Smooth muscle cell (in vitro differentiated cells): Measurements from ENCODE around the gene CDH24. TPM values are rescaled to one million over a fixed set of nuclear protein-coding genes. Genes with fewer than 3 reads are reported as not detected.

Experiments
- DNase-seq: peaks from one replicate; lab custom pipeline; 2025; ENCODE audit not compliant: unreplicated experiment; lab: John Stamatoyannopoulos, UW
- H2AFZ ChIP-seq: fragments of 200-600 bp; sonication (generic); 2 replicates; pipeline ENCODE4 v1.6.0; 2016; ENCODE audit warnings: antibody characterized with exemption, low read depth, mild to moderate bottlenecking
- H3F3A ChIP-seq: fragments of 200-600 bp; sonication (generic); 2 replicates; pipeline ENCODE4 v1.6.0; 2017; ENCODE audit warnings: antibody characterized with exemption, low read depth
- H3K27ac ChIP-seq: fragments of 200-600 bp; sonication (generic); 2 replicates; pipeline ENCODE4 v1.5.1; 2016; ENCODE audit warnings: low read depth, mild to moderate bottlenecking
- H3K27me3 ChIP-seq: fragments of 200-600 bp; sonication (generic); 2 replicates; pipeline ENCODE4 v1.6.1; 2016; ENCODE audit warnings: low read depth, mild to moderate bottlenecking
- H3K36me3 ChIP-seq: fragments of 200-600 bp; sonication (generic); 2 replicates; pipeline ENCODE4 v1.5.1; 2016; ENCODE audit warnings: low read depth
- H3K4me1 ChIP-seq: fragments of 200-600 bp; sonication (generic); 2 replicates; pipeline ENCODE4 v1.5.1; 2016; ENCODE audit warnings: low read depth
- H3K4me2 ChIP-seq: fragments of 200-600 bp; sonication (generic); 2 replicates; pipeline ENCODE4 v1.6.0; 2016; ENCODE audit warnings: mild to moderate bottlenecking
- H3K4me3 ChIP-seq: fragments of 200-600 bp; sonication (generic); 2 replicates; pipeline ENCODE4 v1.5.1; 2016; ENCODE audit warnings: mild to moderate bottlenecking
- H3K79me2 ChIP-seq: fragments of 200-600 bp; sonication (generic); 2 replicates; pipeline ENCODE4 v1.6.0; 2016; ENCODE audit warnings: low read depth, mild to moderate bottlenecking
- H3K9ac ChIP-seq: fragments of 200-600 bp; sonication (generic); 2 replicates; pipeline ENCODE4 v1.6.0; 2016; ENCODE audit warnings: low read depth
- H3K9me3 ChIP-seq: fragments of 200-600 bp; sonication (generic); replicated peaks from 2 replicates; pipeline ENCODE4 v1.5.1; 2016; ENCODE audit warnings: low read depth
- H4K20me1 ChIP-seq: fragments of 200-600 bp; sonication (generic); 2 replicates; pipeline ENCODE4 v1.6.0; 2016; ENCODE audit warnings: low read depth
- WGBS: methylation state at CpG from one replicate; pipeline ENCODE4 v1.1.7; 2016; ENCODE audit warnings: low lambda C conversion rate; 5-methylcytosine and 5-hydroxymethylcytosine counted together
- polyA plus RNA-seq: library from polyadenylated mRNA; unstranded; fragments of >200 nt; fragmentation: Nextera tagmentation; extraction: Ambion mirVana; gene quantifications from 2 replicates; pipeline ENCODE4 v1.2.1, GENCODE V29; 2016
- total RNA-seq: library from RNA; depleted of rRNA; stranded (reverse); fragments of >200 nt; gene quantifications from 2 replicates; pipeline ENCODE4 v1.2.3, GENCODE V29; 2014
- TF ChIP-seq, protein P1 (sequence below): fragments of 200-600 bp; sonication (generic); IDR thresholded peaks from 2 replicates; pipeline ENCODE4 v1.5.1; 2017; ENCODE audit warnings: borderline replicate concordance, mild to moderate bottlenecking, antibody characterized with exemption; ENCODE audit not compliant: insufficient read depth, poor library complexity, severe bottlenecking

Gene CDH24
- total and polyA plus RNA-seq, 2 experiments from 2014 or later: 5.5 to 6.9 TPM

DNA sequence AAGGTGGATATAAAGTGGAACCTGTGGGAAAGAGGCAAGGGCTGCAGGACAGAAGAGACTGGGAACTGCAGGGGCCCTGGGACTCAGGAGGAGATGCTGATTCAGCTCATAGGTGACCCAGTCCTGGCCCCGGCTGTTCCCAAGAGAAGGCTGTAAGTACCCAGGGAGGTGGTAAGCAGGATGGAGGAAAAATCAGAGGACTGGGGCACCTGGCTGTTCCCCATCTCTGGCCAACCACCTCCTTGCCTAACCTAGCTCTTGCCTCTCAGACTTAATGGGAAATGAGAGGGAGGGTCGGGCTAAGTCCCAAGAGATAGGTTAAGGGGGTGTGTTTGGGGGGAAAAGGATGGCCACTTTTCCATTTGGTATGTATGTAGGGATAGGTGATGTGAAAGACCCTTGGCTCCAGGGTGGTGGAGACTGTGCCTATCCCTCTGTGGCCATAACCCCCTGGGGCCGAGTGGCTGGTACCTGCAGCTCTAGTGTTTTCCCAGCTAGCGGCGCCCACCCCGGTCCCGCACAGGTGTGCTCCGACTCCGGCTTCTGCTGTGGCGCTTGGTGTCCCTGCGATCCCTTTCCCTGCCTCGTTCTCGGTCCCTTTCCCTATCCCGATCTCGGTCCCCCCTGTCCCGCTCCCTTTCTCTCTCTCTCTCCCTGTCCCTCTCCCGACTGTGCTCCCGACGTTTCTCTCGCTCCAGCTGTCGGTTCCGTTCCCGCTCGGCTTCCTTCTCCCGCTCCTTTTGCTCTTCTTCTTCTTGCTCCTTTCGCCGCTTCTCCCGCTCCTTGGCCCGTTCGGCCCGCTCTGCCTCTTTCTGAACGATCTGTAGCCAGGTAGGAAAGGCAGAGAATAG lies 1.6 kb upstream of the CDH24 start:
- H3K4me3 ChIP-seq: no peak overlapping the region
- no peak overlapping the region for H3K4me2 ChIP-seq
- WGBS: 96% methylated on average over 21 of the region's 32 CpGs
- peaks cover 14% of the 10 kb centered on the region for H4K20me1 ChIP-seq
- no peaks in the 10 kb centered on the region for H3K9me3 ChIP-seq
- peaks cover 5% of the 10 kb centered on the region for H3K4me1 ChIP-seq
- no peaks in the 10 kb centered on the region for H3K79me2 ChIP-seq
- H3K9ac ChIP-seq: no peak overlapping the region
- H3K27me3 ChIP-seq: no peaks in the 10 kb centered on the region
- H3K27ac ChIP-seq: no peak overlapping the region
- no peak for DNase-seq
- H2AFZ ChIP-seq: no peak overlapping the region
- TF ChIP-seq, protein P1, sequence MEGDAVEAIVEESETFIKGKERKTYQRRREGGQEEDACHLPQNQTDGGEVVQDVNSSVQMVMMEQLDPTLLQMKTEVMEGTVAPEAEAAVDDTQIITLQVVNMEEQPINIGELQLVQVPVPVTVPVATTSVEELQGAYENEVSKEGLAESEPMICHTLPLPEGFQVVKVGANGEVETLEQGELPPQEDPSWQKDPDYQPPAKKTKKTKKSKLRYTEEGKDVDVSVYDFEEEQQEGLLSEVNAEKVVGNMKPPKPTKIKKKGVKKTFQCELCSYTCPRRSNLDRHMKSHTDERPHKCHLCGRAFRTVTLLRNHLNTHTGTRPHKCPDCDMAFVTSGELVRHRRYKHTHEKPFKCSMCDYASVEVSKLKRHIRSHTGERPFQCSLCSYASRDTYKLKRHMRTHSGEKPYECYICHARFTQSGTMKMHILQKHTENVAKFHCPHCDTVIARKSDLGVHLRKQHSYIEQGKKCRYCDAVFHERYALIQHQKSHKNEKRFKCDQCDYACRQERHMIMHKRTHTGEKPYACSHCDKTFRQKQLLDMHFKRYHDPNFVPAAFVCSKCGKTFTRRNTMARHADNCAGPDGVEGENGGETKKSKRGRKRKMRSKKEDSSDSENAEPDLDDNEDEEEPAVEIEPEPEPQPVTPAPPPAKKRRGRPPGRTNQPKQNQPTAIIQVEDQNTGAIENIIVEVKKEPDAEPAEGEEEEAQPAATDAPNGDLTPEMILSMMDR: no peak
- H3K36me3 ChIP-seq: no peaks in the 10 kb centered on the region
- peaks cover 47% of the 10 kb centered on the region for H3F3A ChIP-seq

DNA sequence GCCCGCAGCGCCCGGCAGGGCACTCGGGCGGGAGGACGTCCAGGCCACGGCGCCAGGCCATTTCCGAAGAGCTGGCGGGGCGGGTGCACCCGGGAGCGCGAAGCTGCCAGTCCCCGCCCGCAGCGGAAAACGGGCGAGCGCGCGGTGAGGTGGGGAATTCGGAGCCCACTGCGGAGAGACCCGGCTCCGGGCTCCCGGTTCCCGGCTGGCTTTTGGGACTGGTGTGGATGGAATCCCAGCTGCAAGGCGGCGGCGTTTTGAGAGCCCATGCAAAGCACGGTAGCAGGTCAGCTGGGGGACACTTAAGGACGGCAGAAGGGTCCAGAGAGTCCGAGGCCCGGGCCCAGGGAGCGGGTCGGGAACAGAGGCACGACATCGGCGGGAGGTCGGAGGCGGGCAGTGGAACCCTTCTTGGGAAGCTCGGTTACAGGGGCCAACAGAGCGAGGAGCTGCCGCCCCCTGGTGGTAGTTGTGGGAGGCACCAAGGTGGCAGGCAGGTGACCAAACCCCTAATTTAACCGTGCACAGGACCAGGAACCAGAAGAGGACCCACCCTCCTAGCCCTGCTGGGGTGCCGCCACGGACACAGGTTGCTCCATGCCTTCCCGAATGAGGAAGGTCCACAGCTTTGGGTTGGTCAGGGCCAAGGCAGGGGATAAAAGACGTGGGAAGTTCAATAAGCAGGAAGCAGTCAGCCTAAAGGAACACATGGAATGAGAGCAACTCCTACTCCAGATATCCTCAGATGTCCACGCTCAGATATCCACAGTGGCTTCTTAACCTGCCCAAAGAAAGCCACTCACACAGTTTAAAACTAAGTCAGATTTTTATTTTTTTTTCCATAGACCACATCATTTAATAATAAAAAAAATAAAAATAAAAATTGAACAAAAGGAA lies 685 bp upstream of the CDH24 start:
- Histone ChIP-seq H3F3A (peaks cover 38% of the 10 kb centered on the region), H3K79me2 (no peaks in the 10 kb centered on the region), H3K4me3 (peak overlapping the region; percentile 82), H3K36me3 (no peaks in the 10 kb centered on the region), H2AFZ (no peak overlapping the region), H3K27ac (no peak overlapping the region), H3K9me3 (no peaks in the 10 kb centered on the region), H3K27me3 (no peaks in the 10 kb centered on the region), H3K4me2 (peak overlapping the region; percentile 100), H4K20me1 (peaks cover 7% of the 10 kb centered on the region), H3K9ac (peak overlapping the region; percentile 16), H3K4me1 (peaks cover 5% of the 10 kb centered on the region)
- TF ChIP-seq, protein P1: peak; percentile 89
- WGBS: 2% methylated on average over 49 of the region's 51 CpGs
- no peak for DNase-seq

DNA sequence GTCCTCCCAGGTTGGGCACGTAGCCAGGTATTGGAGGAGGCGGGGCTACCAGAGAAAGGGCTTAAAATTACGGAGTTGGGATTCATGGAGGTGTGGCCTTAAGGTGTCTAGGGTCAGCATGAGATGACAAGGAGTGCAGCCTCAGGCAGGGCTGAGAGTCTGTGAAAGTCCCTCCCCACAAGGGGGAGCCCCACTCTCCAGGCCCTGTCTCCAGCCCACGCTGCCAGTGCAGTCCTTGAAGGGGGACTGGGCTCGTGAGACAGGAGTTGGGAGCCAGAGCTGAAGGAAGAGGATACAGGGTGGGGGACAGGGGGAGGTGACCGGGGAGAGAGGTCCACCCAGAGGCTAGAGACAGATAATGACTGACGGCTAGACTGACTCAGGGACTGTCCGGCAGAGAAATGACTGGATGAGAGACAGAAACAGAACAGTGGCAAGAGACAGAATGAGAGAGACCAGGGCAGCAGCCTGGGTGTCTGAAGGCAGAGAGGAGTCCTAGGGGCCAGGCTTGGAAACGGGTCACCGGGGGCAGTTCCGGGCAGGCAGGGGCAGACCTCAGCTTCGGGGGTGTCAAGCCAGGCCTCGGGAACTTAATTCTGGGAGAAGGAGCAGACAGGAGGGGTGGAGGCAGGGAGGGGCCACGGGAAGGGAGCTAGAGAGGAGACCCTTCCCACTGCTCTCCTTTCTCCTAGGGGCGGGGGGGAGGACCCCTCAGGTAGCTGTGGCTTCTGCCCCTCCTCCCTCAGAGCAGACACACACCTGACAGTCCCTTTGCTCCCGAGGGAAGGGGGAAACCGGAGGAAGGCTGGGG lies 970 bp downstream of the CDH24 start:
- Histone ChIP-seq H3K4me3 (peak overlapping the region; percentile 82), H3K27me3 (no peaks in the 10 kb centered on the region), H3K36me3 (no peaks in the 10 kb centered on the region), H4K20me1 (no peaks in the 10 kb centered on the region), H2AFZ (no peak overlapping the region), H3K9me3 (no peaks in the 10 kb centered on the region), H3K79me2 (no peaks in the 10 kb centered on the region), H3K9ac (no peak overlapping the region), H3K4me2 (peak overlapping the region; percentile 100), H3F3A (peaks cover 29% of the 10 kb centered on the region), H3K27ac (no peak overlapping the region), H3K4me1 (peaks cover 5% of the 10 kb centered on the region)
- TF ChIP-seq, protein P1: peak; percentile 57
- DNase-seq: no peak
- WGBS: 6% methylated on average over 17 of the region's 17 CpGs
